ENCODE measurements around the gene IZUMO2.

IZUMO2 gene

GRCh38 chr19:50162988-50163387 is at the start of gene IZUMO2:
IZUMO2 (minus strand) TSS chr19:50163281; CDS start chr19:50163194, 87 bp downstream.
- DNase-seq: no peak

GRCh38 chr19:50210425-50210824 is 47.3 kb upstream of the IZUMO2 start:
- DNase-seq: no peak

- no peak for DNase-seq
Measured at GRCh38 chr19:50209131-50209530, 46.0 kb upstream of the IZUMO2 start.

- DNase-seq: no peak
Measured at GRCh38 chr19:50207730-50208129, 44.6 kb upstream of the IZUMO2 start.

- no peak for DNase-seq
Measured at GRCh38 chr19:50206191-50206590, 43.1 kb upstream of the IZUMO2 start.

- DNase-seq: no peak
Measured at GRCh38 chr19:50205681-50206138, 42.6 kb upstream of the IZUMO2 start.

GRCh38 chr19:50204811-50205675 is 42.0 kb upstream of the IZUMO2 start:
- no peak for DNase-seq

GRCh38 chr19:50204081-50204428 is 41.0 kb upstream of the IZUMO2 start:
- DNase-seq: no peak

- DNase-seq: no peak
Measured at GRCh38 chr19:50203281-50204080, 40.4 kb upstream of the IZUMO2 start, which contains the start of gene MYH14. MYH14 (plus strand) TSS chr19:50203622; CDS start chr19:50210366, 6,744 bp downstream.

- DNase-seq: no peak
Measured at GRCh38 chr19:50202962-50203280, 39.8 kb upstream of the IZUMO2 start.

- DNase-seq: no peak
Measured at GRCh38 chr19:50202386-50202785, 39.3 kb upstream of the IZUMO2 start.

GRCh38 chr19:50199259-50199555 is 36.1 kb upstream of the IZUMO2 start:
- no peak for DNase-seq

GRCh38 chr19:50198431-50199258 is 35.6 kb upstream of the IZUMO2 start:
- DNase-seq: no peak

- no peak for DNase-seq
Measured at GRCh38 chr19:50197348-50197747, 34.3 kb upstream of the IZUMO2 start.

- no peak for DNase-seq
Measured at GRCh38 chr19:50196322-50196932, 33.3 kb upstream of the IZUMO2 start.

GRCh38 chr19:50195224-50195623 is 32.1 kb upstream of the IZUMO2 start:
- DNase-seq: no peak

GRCh38 chr19:50192463-50193211 is 29.6 kb upstream of the IZUMO2 start:
- DNase-seq: no peak

GRCh38 chr19:50191216-50191615 is 28.1 kb upstream of the IZUMO2 start:
- no peak for DNase-seq

GRCh38 chr19:50190439-50190891 is 27.4 kb upstream of the IZUMO2 start:
- no peak for DNase-seq

- DNase-seq: no peak
Measured at GRCh38 chr19:50189331-50189730, 26.2 kb upstream of the IZUMO2 start.

GRCh38 chr19:50187937-50188336 is 24.9 kb upstream of the IZUMO2 start:
- DNase-seq: no peak

- DNase-seq: no peak
Measured at GRCh38 chr19:50184196-50184595, 21.1 kb upstream of the IZUMO2 start.

Measured in AML-193 (cell line).